GM18517 (cell line): Measurements from ENCODE around the gene FBXL19.
A peak's percentile ranks its signal among the peaks of the same experiment; 100 is the strongest.
"Not testable (repeated sequence)": the region's sequence is repeated elsewhere in the genome, so short reads cannot be mapped to it uniquely, and the experiment has no call there.

Experiments used
- ATAC-seq: cut with Tn5 transposase; IDR thresholded peaks from one replicate; pipeline ENCODE4 v1.9.1; 2021; ENCODE audit warnings: mild to moderate bottlenecking, moderate library complexity; ENCODE audit not compliant: unreplicated experiment

The FBXL19 gene

GRCh38 chr16:30921748-30922419, 1.5 kb upstream of the FBXL19 start:
- no peak for ATAC-seq

GRCh38 chr16:30922420-30922959, 882 bp upstream of the FBXL19 start:
- ATAC-seq: peak; percentile 78

- peak; percentile 64 for ATAC-seq
Measured at GRCh38 chr16:30922960-30923535, 324 bp upstream of the FBXL19 start.

GRCh38 chr16:30924076-30924912, 922 bp downstream of the FBXL19 start:
- ATAC-seq: no peak

- no peak for ATAC-seq
Measured at GRCh38 chr16:30924913-30925631, 1.7 kb downstream of the FBXL19 start.

- ATAC-seq: no peak
Measured at GRCh38 chr16:30925632-30925987, 2.2 kb downstream of the FBXL19 start.

- no peak for ATAC-seq
Measured at GRCh38 chr16:30925995-30926811, 2.8 kb downstream of the FBXL19 start.

GRCh38 chr16:30926937-30927788, 3.8 kb downstream of the FBXL19 start:
- ATAC-seq: no peak

- ATAC-seq: no peak
Measured at GRCh38 chr16:30927789-30928378, 4.5 kb downstream of the FBXL19 start.

GRCh38 chr16:30928390-30928789, 5.0 kb downstream of the FBXL19 start:
- no peak for ATAC-seq

GRCh38 chr16:30929167-30929566, 5.8 kb downstream of the FBXL19 start:
- no peak for ATAC-seq

- ATAC-seq: no peak
Measured at GRCh38 chr16:30930160-30930571, 6.8 kb downstream of the FBXL19 start.

- ATAC-seq: no peak
Measured at GRCh38 chr16:30931068-30931650, 7.8 kb downstream of the FBXL19 start.

GRCh38 chr16:30934827-30935557, 11.6 kb downstream of the FBXL19 start:
- no peak for ATAC-seq

GRCh38 chr16:30937692-30938091, 14.3 kb downstream of the FBXL19 start:
- no peak for ATAC-seq

GRCh38 chr16:30939571-30939970, 16.2 kb downstream of the FBXL19 start:
- ATAC-seq: not testable (repeated sequence)

- peak; percentile 62 for ATAC-seq
Measured at GRCh38 chr16:30941600-30942425, 18.4 kb downstream of the FBXL19 start.
